ENCODE results near the gene OR6C75.

GRCh38 chr12:55330446-55330845 is 32.3 kb upstream of the OR6C75 start, which contains the start of gene OR6C3:
- TF ChIP-seq CTCF (conservative IDR thresholded peaks at IDR 0.05; ENCODE audit: low read depth, low read length), result no peak
- no peak for TF ChIP-seq EZH2 (IDR thresholded peaks at IDR 0.05; ENCODE audit: borderline replicate concordance, low read depth, low read length, poor library complexity, severe bottlenecking)

All from A673 (cell line).